ENCODE results near the gene AFG1L.
"Not testable (repeated sequence)": the region's sequence is repeated elsewhere in the genome, so short reads cannot be mapped to it uniquely, and the experiment has no call there.

Gene AFG1L

GRCh38 chr6:108350528-108350927, 55.7 kb downstream of the AFG1L start:
- no peak for DNase-seq (ENCODE audit: low spot score)

DNA sequence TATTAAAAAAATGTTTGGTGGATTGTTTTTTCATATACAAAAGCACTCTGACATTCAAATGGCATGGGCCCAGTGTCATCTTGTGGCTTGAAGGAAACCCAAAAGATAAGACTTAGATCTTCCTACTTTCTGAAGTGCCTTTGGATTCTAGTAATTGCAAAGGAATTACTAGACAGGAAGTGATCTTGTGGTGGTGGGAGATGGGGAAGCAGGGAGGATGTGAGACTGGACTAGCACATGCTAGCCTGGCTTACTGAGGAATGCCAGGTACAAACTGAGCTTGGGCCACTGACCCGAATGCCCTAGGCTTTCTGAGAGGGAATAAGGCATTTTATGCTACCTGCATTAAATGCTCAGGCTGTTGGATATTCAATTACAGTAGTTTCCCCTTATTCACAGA, 59.0 kb downstream of the AFG1L start:
- DNase-seq (ENCODE audit: low spot score), result no peak

DNA sequence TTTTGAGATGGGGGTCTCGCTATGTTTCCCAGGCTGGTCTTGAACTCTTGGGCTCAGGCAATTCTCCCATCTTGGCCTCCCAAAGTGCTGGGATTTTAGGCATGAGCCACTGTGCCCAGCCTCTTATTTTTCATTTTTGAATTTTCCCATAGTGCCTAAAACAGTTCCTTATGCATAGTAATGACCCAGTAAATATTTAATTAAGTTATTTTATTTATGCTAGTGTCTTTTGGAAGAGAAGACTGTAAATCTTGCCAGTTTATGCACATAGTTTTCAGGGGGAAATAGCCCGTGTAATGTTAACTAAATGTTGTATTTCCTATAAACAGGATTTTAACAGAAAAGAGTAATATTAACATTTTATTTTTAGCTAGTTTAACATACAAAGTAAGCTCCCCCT, 60.3 kb downstream of the AFG1L start:
- DNase-seq (ENCODE audit: low spot score), result no peak

GRCh38 chr6:108355890-108356289, 61.0 kb downstream of the AFG1L start:
- no peak for DNase-seq (ENCODE audit: low spot score)

DNA sequence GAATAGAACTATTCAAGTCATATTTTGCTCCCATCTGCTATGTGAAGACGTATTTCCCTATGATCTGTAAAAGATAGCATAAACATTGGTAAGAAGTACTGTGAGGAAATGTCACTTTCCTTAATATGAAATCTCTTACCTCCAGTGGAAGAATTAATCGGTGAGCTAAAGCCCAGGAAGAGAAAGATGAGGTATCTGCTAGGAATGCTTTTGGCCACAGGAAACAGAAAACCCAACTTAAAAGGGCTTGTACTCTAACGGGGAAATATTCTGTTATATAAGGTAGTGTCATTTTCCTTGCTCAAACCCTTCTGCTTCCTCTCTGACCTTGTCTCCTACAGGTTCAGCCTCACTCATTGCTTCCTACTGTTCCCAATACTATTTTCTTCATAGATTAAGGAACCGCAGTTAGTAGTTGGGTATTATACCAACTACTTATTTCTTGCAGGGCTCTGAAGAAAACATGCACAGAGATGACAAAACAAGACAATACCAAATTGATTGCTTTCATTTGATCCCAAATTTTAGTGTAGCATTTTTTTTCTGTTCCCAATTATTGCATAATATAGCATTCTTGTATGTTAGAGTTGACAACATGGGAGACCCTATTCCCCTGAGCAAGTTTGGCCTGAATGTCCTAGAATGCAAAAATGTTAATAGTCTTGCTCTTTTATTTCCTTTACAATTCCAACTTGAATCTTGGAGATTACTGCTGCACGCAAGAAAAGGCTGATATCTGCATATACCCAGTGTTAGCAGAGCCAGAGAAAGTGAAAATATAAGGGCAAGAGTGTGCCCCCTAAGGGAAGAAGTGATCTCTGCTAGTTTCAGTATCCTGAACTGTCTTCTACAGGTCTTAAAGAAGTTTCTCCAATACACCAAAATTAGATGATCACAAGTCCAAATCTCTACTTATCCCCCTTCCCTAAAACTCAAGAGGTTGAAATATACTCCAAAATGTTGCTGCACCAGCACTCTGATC, 65.3 kb downstream of the AFG1L start:
- no peak for DNase-seq (ENCODE audit: low spot score)

DNA sequence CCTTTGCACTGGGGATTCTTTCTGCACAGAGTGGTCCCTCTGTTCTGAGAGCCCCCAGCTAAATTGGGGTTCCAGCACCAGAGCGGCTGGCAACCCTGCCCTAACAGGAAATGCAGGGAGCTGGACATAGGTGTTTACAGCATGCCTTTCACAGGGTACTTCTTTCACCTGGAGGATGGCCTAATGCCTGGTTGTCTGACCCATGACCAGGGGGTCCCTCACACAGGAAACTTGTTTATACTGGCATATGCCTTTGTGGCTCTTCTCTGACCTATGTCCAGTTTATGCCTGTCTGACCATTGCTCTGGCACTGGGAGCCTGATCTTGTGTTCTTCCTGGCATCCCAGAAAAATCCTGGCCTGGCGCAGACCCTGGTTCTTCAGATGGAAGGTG, 66.1 kb downstream of the AFG1L start:
- DNase-seq (ENCODE audit: low spot score), result no peak

DNA sequence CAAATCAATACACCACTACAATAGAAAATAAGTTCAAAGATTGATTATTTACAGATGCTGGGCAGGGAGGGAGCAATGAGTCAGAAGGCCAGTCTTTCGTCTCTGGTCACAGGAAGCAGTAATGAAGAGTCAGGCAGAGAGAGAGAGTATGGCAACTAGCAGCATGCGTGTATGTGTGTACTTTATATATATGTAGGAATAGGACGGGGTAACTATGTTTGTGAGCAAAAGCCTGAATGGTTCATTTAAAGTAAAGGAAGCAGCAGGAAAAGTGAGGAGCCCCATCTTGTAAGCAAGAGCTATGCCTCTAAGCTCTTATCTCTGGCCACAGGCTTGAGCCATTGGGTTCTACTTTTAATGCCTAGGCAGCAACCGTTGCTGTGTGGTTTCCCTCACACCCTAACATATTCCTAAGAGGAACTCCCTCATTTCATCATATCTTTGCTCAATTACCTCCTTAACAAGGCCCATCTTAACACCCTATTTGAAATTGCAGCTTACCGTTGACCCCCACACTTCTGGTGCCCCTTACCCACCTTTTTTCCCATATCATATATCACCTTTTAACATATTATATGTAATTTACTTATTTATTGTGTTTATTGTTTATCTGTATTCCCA, 66.6 kb downstream of the AFG1L start:
- no peak for DNase-seq (ENCODE audit: low spot score)

GRCh38 chr6:108362455-108362854, 67.6 kb downstream of the AFG1L start:
- DNase-seq (ENCODE audit: low spot score), result no peak

DNA sequence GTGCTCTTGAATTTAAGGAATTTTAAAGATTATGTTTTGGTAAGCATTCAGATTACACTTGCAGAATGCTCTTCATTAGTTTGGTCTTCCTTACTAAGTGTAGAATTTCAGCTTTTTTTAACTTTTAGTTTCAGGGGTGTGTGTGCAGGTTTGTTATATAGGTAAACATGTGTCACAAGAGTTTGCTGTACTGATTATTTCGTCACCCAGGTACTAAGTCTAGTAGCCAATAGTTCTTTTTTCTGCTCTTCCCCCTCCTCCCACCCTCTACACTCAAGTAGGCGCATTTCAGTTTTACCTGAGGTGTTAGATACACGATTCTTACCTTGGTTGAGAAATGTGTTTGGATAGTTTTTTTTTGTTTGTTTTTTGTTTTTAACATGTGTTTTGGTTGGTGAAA, 68.3 kb downstream of the AFG1L start:
- no peak for DNase-seq (ENCODE audit: low spot score)

DNA sequence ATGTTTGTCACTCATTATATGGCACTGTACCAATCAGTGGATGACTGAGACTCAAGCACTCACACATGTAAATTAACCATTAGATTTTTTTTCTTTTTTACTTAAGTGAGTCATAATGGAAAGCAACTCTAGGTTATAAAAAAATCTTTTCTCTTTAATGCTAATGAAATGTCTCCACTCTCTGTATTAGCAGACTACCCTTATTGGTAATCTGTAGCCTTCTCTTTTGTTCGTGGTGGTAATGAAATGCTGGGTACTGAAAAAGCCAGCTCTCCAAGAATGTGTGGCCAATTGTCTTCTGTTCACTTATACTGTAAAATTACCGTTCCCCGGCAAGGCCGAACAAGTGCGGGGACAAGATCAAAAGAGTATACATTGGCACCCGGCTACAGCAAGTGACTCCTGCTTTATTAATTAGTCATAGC, 69.0 kb downstream of the AFG1L start:
- DNase-seq (ENCODE audit: low spot score), result peak; percentile 8

GRCh38 chr6:108364470-108364869, 69.6 kb downstream of the AFG1L start:
- DNase-seq (ENCODE audit: low spot score), result no peak

DNA sequence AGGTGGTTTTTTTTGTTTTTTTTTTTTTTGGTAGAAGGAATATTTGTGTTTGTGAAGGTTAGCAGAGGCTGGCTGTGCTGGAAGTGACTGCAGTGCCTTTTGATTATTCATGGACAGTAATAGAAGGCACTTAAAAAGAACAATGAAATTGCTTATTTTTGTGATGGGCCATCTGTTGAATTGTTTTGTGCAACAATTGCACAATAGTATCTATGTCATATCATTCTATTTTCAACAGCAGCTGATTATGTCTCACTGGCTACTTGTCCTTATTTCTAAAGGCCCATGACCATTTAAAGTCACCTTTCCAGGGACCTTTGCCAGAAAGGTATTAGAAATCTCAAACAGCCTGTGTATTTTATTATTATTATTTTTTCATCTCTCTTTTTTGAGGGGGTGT, 70.6 kb downstream of the AFG1L start:
- no peak for DNase-seq (ENCODE audit: low spot score)

GRCh38 chr6:108366236-108366635, 71.4 kb downstream of the AFG1L start:
- DNase-seq (ENCODE audit: low spot score), result no peak

GRCh38 chr6:108368431-108369030, 73.7 kb downstream of the AFG1L start:
- no peak for DNase-seq (ENCODE audit: low spot score)

- DNase-seq (ENCODE audit: low spot score), result no peak
These were observed 86.0 kb downstream of the AFG1L start for GRCh38 chr6:108380876-108381275.

GRCh38 chr6:108383981-108384380, 89.1 kb downstream of the AFG1L start:
- no peak for DNase-seq (ENCODE audit: low spot score)

DNA sequence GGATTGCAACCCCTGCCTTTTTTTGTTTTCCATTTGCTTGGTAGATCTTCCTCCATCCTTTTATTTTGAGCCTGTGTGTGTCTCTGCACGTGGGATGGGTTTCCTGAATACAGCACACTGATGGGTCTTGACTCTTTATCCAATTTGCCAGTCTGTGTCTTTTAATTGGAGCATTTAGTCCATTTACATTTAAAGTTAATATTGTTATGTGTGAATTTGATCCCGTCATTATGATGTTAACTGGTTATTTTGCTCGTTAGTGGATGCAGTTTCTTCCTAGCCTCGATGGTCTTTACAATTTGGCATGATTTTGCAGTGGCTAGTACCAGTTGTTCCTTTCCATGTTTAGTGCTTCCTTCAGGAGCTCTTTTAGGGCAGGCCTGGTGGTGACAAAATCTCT, 94.3 kb downstream of the AFG1L start:
- DNase-seq (ENCODE audit: low spot score), result not testable (repeated sequence)

DNA sequence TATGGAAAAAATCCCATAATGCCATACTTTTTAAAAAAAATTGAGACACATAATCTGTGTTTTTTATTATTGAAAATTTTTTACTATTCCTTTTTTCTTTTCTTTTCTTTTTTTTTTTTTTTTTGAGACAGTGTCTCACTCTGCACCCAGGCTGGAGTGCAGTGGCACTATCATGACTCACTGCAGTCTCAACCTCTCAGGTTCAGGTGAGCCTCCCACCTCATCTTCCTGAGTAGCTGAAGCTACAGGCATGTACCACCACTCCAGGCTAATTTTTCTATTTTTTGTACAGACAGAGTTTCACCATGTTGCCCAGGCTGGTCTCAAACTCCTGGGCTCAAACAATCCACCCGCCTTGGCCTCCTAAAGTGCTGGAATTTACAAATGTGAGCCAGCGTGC, 100.4 kb downstream of the AFG1L start:
- no peak for DNase-seq (ENCODE audit: low spot score)

GRCh38 chr6:108403236-108403635, 108.4 kb downstream of the AFG1L start:
- no peak for DNase-seq (ENCODE audit: low spot score)

- no peak for DNase-seq (ENCODE audit: low spot score)
These were observed 112.1 kb downstream of the AFG1L start for GRCh38 chr6:108406943-108407342.

DNA sequence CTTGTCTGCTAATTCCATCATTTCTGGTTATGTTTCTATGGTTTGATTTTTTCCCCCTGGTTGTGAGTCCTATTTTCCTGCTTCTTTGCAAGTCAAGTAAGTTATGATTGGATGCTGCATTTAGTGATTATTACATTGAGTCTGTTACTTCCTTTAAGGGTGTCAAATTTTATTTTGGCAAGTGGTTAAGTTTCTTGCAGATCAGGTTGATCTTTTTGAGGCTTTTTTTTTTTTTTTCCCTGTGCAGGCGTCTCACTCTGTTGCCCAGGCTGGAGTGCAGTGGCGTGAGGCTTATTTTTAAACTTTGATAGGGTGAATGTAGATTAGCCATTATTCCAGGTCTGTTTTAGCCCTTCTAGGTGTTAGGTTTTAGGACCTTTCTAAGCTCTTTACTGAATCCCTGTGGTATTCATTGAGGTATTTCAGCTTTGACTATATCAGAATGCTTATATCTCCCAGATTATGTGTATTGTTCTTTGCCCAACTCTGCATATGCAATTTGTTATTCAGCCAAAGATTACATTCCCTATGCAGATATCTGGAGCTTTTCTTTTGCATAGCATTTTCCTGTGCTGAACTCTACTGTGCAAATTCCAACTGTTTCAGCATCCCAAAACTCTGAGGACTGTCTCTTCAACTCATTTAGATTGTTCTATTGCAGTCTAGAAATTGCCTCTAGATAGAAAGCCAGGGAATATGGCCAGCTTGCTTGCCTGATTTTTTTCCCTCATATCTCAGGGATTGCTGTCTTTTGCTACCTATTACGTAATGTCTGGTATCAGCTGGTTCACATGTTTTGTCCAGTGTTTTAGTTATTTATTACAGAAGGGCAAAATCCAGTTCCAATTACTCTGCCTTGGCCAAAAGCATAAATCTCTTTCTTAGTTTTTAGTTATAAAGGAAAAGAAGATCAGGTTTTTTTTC, 113.3 kb downstream of the AFG1L start:
- no peak for DNase-seq (ENCODE audit: low spot score)

GRCh38 chr6:108408861-108409260, 114.0 kb downstream of the AFG1L start:
- DNase-seq (ENCODE audit: low spot score), result no peak

Data from RKO (cell line).